Stimulated activated naive B cell treated with anti-CD40 and anti-IgM and Interleukin-4, amounts not matched to agents 10 μg/mL and 1 μg/mL and 100 μg/mL, for 72 hours (primary cell): ENCODE data around the gene DR1.

Experiments used
- ATAC-seq, 2 donors: fragments of 150-1000 bp; cut with Tn5 transposase; replicated peaks; 2 replicates each; pipeline ENCODE4 v1.10.0; 2021; ENCODE audit warnings: moderate library complexity in 1 of 2
- DNase-seq: peaks from one replicate; pipeline ENCODE4 v3.0.0; 2021
- H3K27ac Mint-ChIP-seq: one replicate; pipeline ENCODE4 v1.8.0; 2022; ENCODE audit warnings: mild to moderate bottlenecking, mixed read lengths
- H3K27me3 Mint-ChIP-seq, 2 donors: one replicate each; pipeline ENCODE4 v1.8.0; 2022; ENCODE audit warnings: mixed read lengths in 2 of 2
- H3K36me3 Mint-ChIP-seq, 2 donors: one replicate each; pipeline ENCODE4 v1.8.0; 2022; ENCODE audit warnings: mixed read lengths in 2 of 2, mild to moderate bottlenecking in 1 of 2
- H3K4me1 Mint-ChIP-seq, 2 donors: one replicate each; pipeline ENCODE4 v1.8.0; 2022; ENCODE audit warnings: mixed read lengths in 2 of 2, mild to moderate bottlenecking in 1 of 2
- H3K4me3 Mint-ChIP-seq, 2 donors: one replicate each; pipeline ENCODE4 v1.8.0; 2022; ENCODE audit warnings: mild to moderate bottlenecking in 2 of 2, mixed read lengths in 2 of 2, moderate library complexity in 1 of 2
- H3K9me3 Mint-ChIP-seq, 2 donors: one replicate each; pipeline ENCODE4 v1.8.0; 2022; ENCODE audit warnings: mixed read lengths in 2 of 2, mild to moderate bottlenecking in 1 of 2

Gene DR1

DNA sequence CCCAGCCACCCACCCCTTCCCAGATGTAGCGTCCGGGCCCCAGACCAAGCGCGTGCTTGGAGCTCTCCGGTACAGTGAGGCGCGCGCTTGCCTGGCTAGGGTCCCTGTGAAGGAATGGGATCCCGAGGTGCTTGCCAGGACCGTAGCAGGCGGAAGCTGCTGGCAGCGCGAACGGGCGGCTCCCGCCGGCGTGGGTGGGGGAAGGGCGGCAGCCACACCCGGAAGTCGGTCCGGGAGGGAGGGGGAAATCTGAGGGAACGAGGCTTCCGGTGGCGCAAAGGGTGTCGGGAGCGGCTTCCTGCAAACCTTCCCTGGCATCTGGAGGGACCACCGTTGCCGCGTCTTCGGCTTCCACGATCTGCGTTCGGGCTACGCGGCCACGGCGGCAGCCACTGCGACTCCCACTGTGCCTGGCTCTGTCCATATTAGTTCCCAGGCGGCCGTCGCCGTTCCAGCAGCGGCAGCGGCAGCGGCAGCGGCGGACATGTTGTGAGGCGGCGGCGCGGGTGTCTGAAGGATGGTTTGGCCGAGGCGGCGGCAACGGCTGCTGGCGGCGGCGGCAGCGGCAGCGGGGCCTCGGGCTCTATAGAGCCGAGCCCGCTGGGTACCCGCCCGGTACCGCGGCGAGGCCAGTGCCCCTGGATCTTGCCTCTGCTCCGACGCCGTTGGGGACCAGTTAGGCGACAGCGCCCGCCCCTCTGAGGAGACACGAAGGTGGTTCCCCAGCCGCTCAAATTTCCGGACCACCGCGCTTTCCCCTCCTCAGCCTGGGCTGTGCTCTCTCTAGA is at the start of gene DR1:
DR1 (plus strand) TSS at position 275 of the 788 bp plus-strand sequence. CDS start 739 bp downstream, outside the sequence.
- Mint-ChIP-seq H3K36me3 (peaks cover 21 to 27% of the 10 kb centered on the region in 2 donors), H3K4me1 (peaks cover 8 to 21% of the 10 kb centered on the region in 2 donors), H3K9me3 (no peaks in the 10 kb centered on the region), H3K27ac (peak within 1 kb of the TSS; percentile 99), H3K4me3 (peak within 1 kb of the TSS; percentile 96 to 98), H3K27me3 (no peaks in the 10 kb centered on the region)
- DNase-seq (peak; percentile 88), ATAC-seq (peak; percentile 81 to 87)

GRCh38 chr1:93296555-93297154 is 49.1 kb upstream of the DR1 start:
- DNase-seq (no peak), ATAC-seq (no peak)
- no peaks in the 10 kb centered on the region for H3K27me3 Mint-ChIP-seq
- H3K36me3 Mint-ChIP-seq, result peaks cover 21 to 24% of the 10 kb centered on the region in 2 donors
- H3K9me3 Mint-ChIP-seq, result no peaks in the 10 kb centered on the region
- no peak overlapping the region for H3K27ac Mint-ChIP-seq
- H3K4me3 Mint-ChIP-seq, result no peak overlapping the region
- H3K4me1 Mint-ChIP-seq, result no peaks in the 10 kb centered on the region

DNA sequence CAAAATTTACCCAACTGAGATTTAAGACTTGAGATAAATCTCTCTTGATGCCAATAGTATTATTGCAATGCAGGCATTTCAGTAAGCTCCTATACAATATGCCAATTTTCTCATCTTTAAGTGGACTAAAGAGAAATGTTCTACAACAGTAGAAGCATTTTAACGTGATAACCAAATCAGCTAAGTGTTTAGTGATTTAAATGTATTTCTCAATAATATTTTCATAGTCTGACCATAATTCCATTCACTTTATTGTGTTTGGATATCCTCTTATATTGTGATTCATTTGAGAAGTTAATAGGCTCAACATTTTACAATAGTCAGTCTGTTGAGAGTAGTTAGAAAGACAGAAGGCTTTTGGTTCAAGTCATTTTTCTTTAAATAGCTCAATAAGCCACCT is 44.6 kb upstream of the DR1 start:
- H3K9me3 Mint-ChIP-seq, result no peaks in the 10 kb centered on the region
- no peaks in the 10 kb centered on the region for H3K27me3 Mint-ChIP-seq
- no peaks in the 10 kb centered on the region for H3K4me1 Mint-ChIP-seq
- ATAC-seq, result no peak
- no peak overlapping the region for H3K27ac Mint-ChIP-seq
- H3K4me3 Mint-ChIP-seq, result no peak overlapping the region
- peaks cover 6 to 10% of the 10 kb centered on the region in 2 donors for H3K36me3 Mint-ChIP-seq
- no peak for DNase-seq

DNA sequence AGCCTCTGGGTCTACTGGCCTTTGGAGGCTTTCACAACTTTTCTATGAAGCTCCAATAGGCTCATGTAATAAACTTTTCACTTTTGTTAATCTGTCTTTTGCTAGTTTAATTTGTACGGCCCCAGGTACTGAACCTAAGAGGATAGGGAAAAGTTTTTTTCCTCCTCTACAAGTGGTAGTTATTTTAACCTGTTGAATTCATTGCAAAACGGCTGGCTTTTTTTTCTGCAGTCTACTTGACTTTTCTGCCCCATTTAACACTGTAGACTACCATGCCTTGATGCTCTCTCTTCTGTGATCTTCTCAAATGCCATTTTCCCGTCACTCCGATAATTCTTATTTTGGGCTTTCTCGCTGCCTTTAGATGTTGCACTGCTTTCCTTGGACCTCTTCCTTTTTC is 43.6 kb upstream of the DR1 start:
- no peaks in the 10 kb centered on the region for H3K27me3 Mint-ChIP-seq
- no peaks in the 10 kb centered on the region for H3K9me3 Mint-ChIP-seq
- ATAC-seq (no peak), DNase-seq (no peak)
- no peak overlapping the region for H3K27ac Mint-ChIP-seq
- peaks cover 6 to 9% of the 10 kb centered on the region in 2 donors for H3K36me3 Mint-ChIP-seq
- no peak overlapping the region for H3K4me3 Mint-ChIP-seq
- no peaks in the 10 kb centered on the region for H3K4me1 Mint-ChIP-seq

- H3K27me3 Mint-ChIP-seq, result no peaks in the 10 kb centered on the region
- no peak overlapping the region for H3K27ac Mint-ChIP-seq
- H3K4me3 Mint-ChIP-seq, result no peak overlapping the region
- no peaks in the 10 kb centered on the region for H3K4me1 Mint-ChIP-seq
- DNase-seq, result peak; percentile 11
- peaks cover 6 to 9% of the 10 kb centered on the region in 2 donors for H3K36me3 Mint-ChIP-seq
- ATAC-seq, result peak; percentile 69 to 71
- no peaks in the 10 kb centered on the region for H3K9me3 Mint-ChIP-seq
Measured at GRCh38 chr1:93304716-93305138, 41.0 kb upstream of the DR1 start.

DNA sequence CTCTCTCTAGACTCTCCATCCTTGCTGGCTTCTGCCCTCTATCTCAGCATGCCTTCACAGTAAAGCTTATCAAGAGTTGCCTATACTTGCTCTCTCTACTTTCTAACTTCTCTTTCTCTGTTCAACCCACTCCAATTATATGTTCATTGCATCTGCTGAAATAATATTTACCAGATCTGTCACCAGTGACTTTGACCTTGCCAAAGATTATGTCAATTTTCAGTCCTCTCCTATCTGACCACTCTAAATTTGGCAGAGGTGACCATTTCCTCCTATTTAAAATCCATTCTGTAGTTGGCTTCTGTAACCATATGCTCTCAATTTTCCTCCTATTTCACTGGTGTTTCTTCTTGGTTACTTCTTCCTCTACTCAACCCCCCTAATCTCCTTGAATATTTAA is 38.8 kb upstream of the DR1 start:
- Mint-ChIP-seq H3K9me3 (no peaks in the 10 kb centered on the region), H3K4me3 (no peak overlapping the region), H3K27ac (no peak overlapping the region), H3K4me1 (no peaks in the 10 kb centered on the region), H3K27me3 (no peaks in the 10 kb centered on the region), H3K36me3 (peaks cover 10 to 12% of the 10 kb centered on the region in 2 donors)
- no peak for DNase-seq
- ATAC-seq, result no peak

GRCh38 chr1:93313026-93313425 is 32.7 kb upstream of the DR1 start:
- ATAC-seq, result no peak
- no peaks in the 10 kb centered on the region for H3K4me1 Mint-ChIP-seq

DNA sequence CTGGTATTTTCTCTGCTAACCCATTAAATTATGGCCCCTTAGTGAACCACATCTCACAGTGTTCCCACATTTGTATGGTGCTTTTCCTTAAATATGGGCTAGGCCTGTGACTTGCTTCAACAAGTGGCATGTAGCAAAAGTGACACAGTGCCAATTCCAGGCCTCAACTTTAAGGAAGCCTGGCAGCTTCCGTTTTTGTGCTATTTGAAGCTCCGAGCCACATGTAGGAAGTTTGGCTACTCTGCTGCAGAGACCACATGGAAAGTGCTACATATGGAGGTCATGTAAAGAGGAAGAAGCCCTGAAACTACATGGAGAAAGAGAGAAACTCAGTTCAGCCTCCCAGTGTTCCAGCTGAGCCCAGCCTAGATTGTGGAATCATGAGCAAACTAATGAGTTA is 28.5 kb upstream of the DR1 start:
- H3K36me3 Mint-ChIP-seq, result peaks cover 9 to 29% of the 10 kb centered on the region in 2 donors
- H3K9me3 Mint-ChIP-seq, result no peaks in the 10 kb centered on the region
- H3K27me3 Mint-ChIP-seq, result no peaks in the 10 kb centered on the region
- ATAC-seq (no peak), DNase-seq (no peak)
- H3K4me3 Mint-ChIP-seq, result no peak overlapping the region
- no peak overlapping the region for H3K27ac Mint-ChIP-seq
- no peaks in the 10 kb centered on the region for H3K4me1 Mint-ChIP-seq

More at GRCh38 chr1:93313026-93313425, 32.7 kb upstream of the DR1 start:
- no peaks in the 10 kb centered on the region for H3K27me3 Mint-ChIP-seq
- H3K4me3 Mint-ChIP-seq, result no peak overlapping the region
- peaks cover 11 to 19% of the 10 kb centered on the region in 2 donors for H3K36me3 Mint-ChIP-seq
- H3K9me3 Mint-ChIP-seq, result no peaks in the 10 kb centered on the region
- no peak for DNase-seq
- H3K27ac Mint-ChIP-seq, result no peak overlapping the region

- no peak for ATAC-seq
- Mint-ChIP-seq H3K27ac (no peak overlapping the region), H3K36me3 (peaks cover 9 to 29% of the 10 kb centered on the region in 2 donors), H3K9me3 (no peaks in the 10 kb centered on the region), H3K4me3 (no peak overlapping the region), H3K27me3 (no peaks in the 10 kb centered on the region), H3K4me1 (no peaks in the 10 kb centered on the region)
- no peak for DNase-seq
Measured at GRCh38 chr1:93317943-93318342, 27.8 kb upstream of the DR1 start.

GRCh38 chr1:93321720-93322119 is 24.0 kb upstream of the DR1 start:
- no peak overlapping the region for H3K27ac Mint-ChIP-seq
- no peak for DNase-seq
- no peaks in the 10 kb centered on the region for H3K9me3 Mint-ChIP-seq
- H3K4me1 Mint-ChIP-seq, result no peaks in the 10 kb centered on the region
- H3K36me3 Mint-ChIP-seq, result peaks cover 6 to 27% of the 10 kb centered on the region in 2 donors
- no peaks in the 10 kb centered on the region for H3K27me3 Mint-ChIP-seq
- H3K4me3 Mint-ChIP-seq, result no peak overlapping the region
- ATAC-seq, result no peak

- Mint-ChIP-seq H3K4me1 (no peaks in the 10 kb centered on the region), H3K9me3 (no peaks in the 10 kb centered on the region), H3K4me3 (no peak overlapping the region), H3K27ac (no peak overlapping the region), H3K27me3 (no peaks in the 10 kb centered on the region), H3K36me3 (peaks cover 6 to 27% of the 10 kb centered on the region in 2 donors)
- ATAC-seq (no peak), DNase-seq (no peak)
Measured at GRCh38 chr1:93322349-93322748, 23.4 kb upstream of the DR1 start.

DNA sequence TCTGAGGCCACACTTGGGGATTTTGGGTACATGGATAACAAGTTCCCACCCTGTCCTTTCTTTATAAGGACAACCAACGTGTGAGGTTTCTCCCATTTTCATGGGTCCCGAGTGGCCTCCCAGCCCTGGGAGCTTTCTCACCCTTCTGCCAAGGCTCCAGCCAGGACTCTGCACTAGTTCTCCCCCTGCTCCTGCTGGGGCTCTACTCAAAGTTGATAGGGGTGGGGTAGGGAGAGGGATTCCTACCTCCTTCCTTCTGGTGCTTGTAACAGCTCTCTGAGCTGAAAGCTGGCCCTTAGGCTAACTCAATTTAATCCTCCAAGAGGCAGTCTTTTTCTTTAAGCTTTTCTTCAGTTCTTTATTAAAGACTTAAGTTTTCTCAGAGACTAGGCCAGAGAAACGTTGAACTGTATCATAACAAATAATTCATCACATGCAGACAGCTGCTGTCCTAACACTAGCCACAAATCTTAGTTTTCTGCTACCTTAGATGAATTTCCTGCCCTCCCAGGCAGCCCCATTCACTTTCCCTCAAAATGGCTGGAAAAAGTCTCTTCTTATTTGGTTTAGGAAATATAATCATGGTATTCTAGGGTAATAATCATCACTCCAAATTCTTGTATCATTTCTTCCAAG is 22.4 kb upstream of the DR1 start:
- Mint-ChIP-seq H3K27ac (no peak overlapping the region), H3K4me1 (no peaks in the 10 kb centered on the region), H3K9me3 (no peaks in the 10 kb centered on the region)

DNA sequence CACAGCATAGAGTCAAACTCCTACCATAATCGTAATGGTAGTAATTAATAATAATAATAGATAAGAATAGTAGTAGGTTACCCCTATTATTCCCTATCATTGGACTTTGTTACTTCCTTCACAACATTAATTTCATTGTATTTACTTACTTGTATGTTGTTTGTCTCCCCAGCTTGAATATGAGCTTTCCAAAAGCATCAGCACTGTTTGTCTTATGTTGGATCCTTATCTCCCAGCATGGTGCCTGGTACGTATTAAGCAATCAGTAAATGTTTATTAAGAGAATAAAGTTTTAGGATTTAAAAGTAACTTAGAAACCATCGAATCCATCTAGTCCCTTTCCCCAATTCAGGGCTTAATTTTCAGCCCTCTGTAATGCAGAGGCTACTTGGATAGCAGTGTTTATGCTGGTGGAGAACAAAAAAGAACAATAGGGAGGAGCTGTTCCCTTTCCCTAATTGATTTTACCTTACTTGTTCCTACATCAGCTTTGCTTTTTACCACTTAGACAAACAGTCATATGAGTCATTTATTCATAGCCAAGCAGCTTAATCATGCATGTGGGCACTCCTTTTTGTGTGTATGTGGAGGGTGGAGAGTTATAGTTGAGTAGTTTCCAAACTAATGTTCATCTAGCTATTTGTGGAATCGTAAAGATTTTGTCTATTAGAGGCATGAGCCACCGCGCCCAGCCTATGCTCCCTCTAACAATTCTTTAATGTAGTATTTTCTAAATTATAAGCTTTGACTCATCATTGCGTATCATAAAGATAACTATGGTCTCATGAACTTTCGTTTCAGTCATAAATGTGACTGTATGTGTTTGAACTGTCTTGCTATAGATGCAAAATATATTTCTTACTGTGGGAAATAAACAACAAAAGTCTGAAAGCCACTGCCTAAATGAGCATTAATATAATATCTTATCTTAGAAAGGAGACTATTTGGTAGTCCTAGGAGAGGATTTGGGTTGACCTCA is 20.9 kb upstream of the DR1 start:
- peaks cover 2 to 9% of the 10 kb centered on the region in 2 donors for H3K4me1 Mint-ChIP-seq
- no peak overlapping the region for H3K4me3 Mint-ChIP-seq
- ATAC-seq, result no peak
- no peaks in the 10 kb centered on the region for H3K9me3 Mint-ChIP-seq
- no peaks in the 10 kb centered on the region for H3K27me3 Mint-ChIP-seq
- no peak for DNase-seq
- H3K36me3 Mint-ChIP-seq, result peaks cover 5 to 20% of the 10 kb centered on the region in 2 donors
- no peak overlapping the region for H3K27ac Mint-ChIP-seq

More for the DNA sequence above, 22.4 kb upstream of the DR1 start:
- DNase-seq, result no peak
- H3K27me3 Mint-ChIP-seq, result no peaks in the 10 kb centered on the region
- no peak overlapping the region for H3K4me3 Mint-ChIP-seq
- peaks cover 6 to 22% of the 10 kb centered on the region in 2 donors for H3K36me3 Mint-ChIP-seq
- ATAC-seq, result no peak
